Gastroesophageal sphincter (tissue), 4 donors: ENCODE measurements around the gene STH. TPM values are rescaled to one million over a fixed set of nuclear protein-coding genes. Genes with fewer than 3 reads are reported as not detected.
A peak's percentile ranks its signal among the peaks of the same experiment; 100 is the strongest.

Source experiments
- ATAC-seq: fragments of 150-250 bp; one replicate; pipeline ENCODE4 v1.9.1; 2016; ENCODE audit warnings: mild to moderate bottlenecking, moderate library complexity
- H3K27ac ChIP-seq, 4 donors: fragments of 200-600 bp; sonication (generic) in 3 of 4; 1 replicate in 3 of 4; 2 replicates in 1 of 4; pipeline ENCODE4 v1.5.1; 2016 to 2019
- H3K27me3 ChIP-seq: fragments of 200-600 bp; sonication (generic); one replicate; pipeline ENCODE4 v1.5.1; 2019
- H3K36me3 ChIP-seq, 2 donors: fragments of 200-600 bp; sonication (generic); one replicate each; pipeline ENCODE4 v1.5.1; 2019; ENCODE audit warnings: control low read depth in 1 of 2
- H3K4me1 ChIP-seq, 3 donors: fragments of 200-600 bp; sonication (generic); 1 replicate in 2 of 3; 2 replicates in 1 of 3; pipeline ENCODE4 v1.5.1; 2016 to 2019; ENCODE audit warnings: control low read depth in 2 of 3
- H3K4me3 ChIP-seq, 2 donors: fragments of 200-600 bp; sonication (generic); one replicate each; pipeline ENCODE4 v1.5.1; 2019; ENCODE audit warnings: mild to moderate bottlenecking in 1 of 2, moderate library complexity in 1 of 2
- H3K9me3 ChIP-seq, 3 donors: fragments of 200-600 bp; sonication (generic); one replicate each; pipeline ENCODE4 v1.5.1; 2017 to 2019; ENCODE audit warnings: control low read depth in 2 of 3
- CTCF ChIP-seq, 4 experiments: fragments of 200-600 bp in 2 of 4; fragments of 450-650 bp in 2 of 4; sonication (generic) in 1 of 4; IDR thresholded peaks; one replicate each; pipeline ENCODE4 v1.5.1; 2017 to 2019; ENCODE audit warnings: antibody characterized with exemption in 4 of 4, mild to moderate bottlenecking in 2 of 4, moderate library complexity in 2 of 4
- EP300 ChIP-seq: sonication (generic); formaldehyde crosslinking; IDR thresholded peaks from one replicate; pipeline ENCODE4 v1.6.1; 2017; ENCODE audit warnings: antibody characterized with exemption, mild to moderate bottlenecking
- POLR2A ChIP-seq, 2 donors: fragments of 450-650 bp; IDR thresholded peaks; one replicate each; pipeline ENCODE4 v1.6.1; 2017; ENCODE audit warnings: antibody characterized with exemption in 2 of 2, mild to moderate bottlenecking in 2 of 2, moderate library complexity in 1 of 2
- POLR2AphosphoS5 ChIP-seq: sonication (generic); formaldehyde crosslinking; IDR thresholded peaks from one replicate; pipeline ENCODE4 v1.6.1; 2017; ENCODE audit warnings: antibody characterized with exemption
- WGBS, 2 donors: methylation state at CpG; one replicate each; pipeline ENCODE4 v1.1.5; 2018; ENCODE audit warnings: low coverage in 1 of 2; 5-methylcytosine and 5-hydroxymethylcytosine counted together
- total RNA-seq, 4 donors: library from RNA; depleted of rRNA; stranded (reverse); fragments of >200 nt; gene quantifications; one replicate each; pipeline ENCODE4 v1.1.0, GENCODE V29; 2016

STH gene
- total RNA-seq, 4 donors from 2014 or later = not detected

GRCh38 chr17:45973946-45974859 lies 24.8 kb upstream of the STH start:
- Histone ChIP-seq H3K27ac (no peak overlapping the region), H3K4me3 (no peak overlapping the region), H3K4me1 (peaks cover 0 to 14% (median 0%) of the 10 kb centered on the region in 3 donors), H3K9me3 (no peaks in the 10 kb centered on the region), H3K36me3 (no peaks in the 10 kb centered on the region), H3K27me3 (no peaks in the 10 kb centered on the region)
- ATAC-seq = no peak
- TF ChIP-seq EP300 (no peak), POLR2A (IDR thresholded peaks at IDR 0.05) (no peak), POLR2AphosphoS5 (no peak), CTCF (IDR thresholded peaks at IDR 0.05) (no peak)
- WGBS, 2 donors = 55 to 94% methylated on average over 3 of the region's 17 CpGs

- no peaks in the 10 kb centered on the region for H3K9me3 ChIP-seq
- no peaks in the 10 kb centered on the region for H3K36me3 ChIP-seq
- H3K27me3 ChIP-seq = no peaks in the 10 kb centered on the region
- H3K4me3 ChIP-seq = no peak overlapping the region
- H3K4me1 ChIP-seq = peaks cover 0 to 14% (median 0%) of the 10 kb centered on the region in 3 donors
- TF ChIP-seq POLR2AphosphoS5 = no peak
- no peak for TF ChIP-seq EP300
- no peak for TF ChIP-seq POLR2A (IDR thresholded peaks at IDR 0.05)
- TF ChIP-seq CTCF (IDR thresholded peaks at IDR 0.05) = no peak
- no peak for ATAC-seq
- H3K27ac ChIP-seq = no peak overlapping the region
- WGBS, 2 donors = 19 to 60% methylated on average over 4 to 8 of the region's 10 CpGs
These were observed 24.0 kb upstream of the STH start for GRCh38 chr17:45974916-45975630.

- Histone ChIP-seq H3K36me3 (no peaks in the 10 kb centered on the region), H3K4me1 (peaks cover 0 to 14% (median 0%) of the 10 kb centered on the region in 3 donors), H3K9me3 (no peaks in the 10 kb centered on the region), H3K27ac (no peak overlapping the region), H3K27me3 (no peaks in the 10 kb centered on the region), H3K4me3 (no peak overlapping the region)
- peak; percentile 19 for ATAC-seq
- no peak for TF ChIP-seq EP300
- TF ChIP-seq POLR2A (IDR thresholded peaks at IDR 0.05) = no peak
- no peak for TF ChIP-seq POLR2AphosphoS5
- TF ChIP-seq CTCF (IDR thresholded peaks at IDR 0.05) = no peak
- 9 to 65% methylated on average over 2 to 5 of the region's 8 CpGs for WGBS, 2 donors
These were observed 23.3 kb upstream of the STH start for GRCh38 chr17:45975640-45976295.

GRCh38 chr17:45976391-45976754 lies 22.7 kb upstream of the STH start:
- no peak for ATAC-seq
- no peaks in the 10 kb centered on the region for H3K9me3 ChIP-seq
- H3K36me3 ChIP-seq = no peaks in the 10 kb centered on the region
- H3K27me3 ChIP-seq = no peaks in the 10 kb centered on the region
- TF ChIP-seq POLR2A (IDR thresholded peaks at IDR 0.05) (no peak), POLR2AphosphoS5 (no peak), CTCF (IDR thresholded peaks at IDR 0.05) (no peak), EP300 (no peak)
- H3K4me3 ChIP-seq = no peak overlapping the region
- H3K27ac ChIP-seq = no peak overlapping the region
- peaks cover 0 to 14% (median 0%) of the 10 kb centered on the region in 3 donors for H3K4me1 ChIP-seq
- WGBS, 2 donors = 80% methylated on average over 1 of the region's 2 CpGs
